SIG-M5 (cell line): ENCODE data around the gene C14orf93.
"Not testable (repeated sequence)": the region's sequence is repeated elsewhere in the genome, so short reads cannot be mapped to it uniquely, and the experiment has no call there.

ENCODE experiments used
- DNase-seq: peaks from one replicate; lab custom pipeline; 2025; lab: John Stamatoyannopoulos, UW

Gene C14orf93

DNA sequence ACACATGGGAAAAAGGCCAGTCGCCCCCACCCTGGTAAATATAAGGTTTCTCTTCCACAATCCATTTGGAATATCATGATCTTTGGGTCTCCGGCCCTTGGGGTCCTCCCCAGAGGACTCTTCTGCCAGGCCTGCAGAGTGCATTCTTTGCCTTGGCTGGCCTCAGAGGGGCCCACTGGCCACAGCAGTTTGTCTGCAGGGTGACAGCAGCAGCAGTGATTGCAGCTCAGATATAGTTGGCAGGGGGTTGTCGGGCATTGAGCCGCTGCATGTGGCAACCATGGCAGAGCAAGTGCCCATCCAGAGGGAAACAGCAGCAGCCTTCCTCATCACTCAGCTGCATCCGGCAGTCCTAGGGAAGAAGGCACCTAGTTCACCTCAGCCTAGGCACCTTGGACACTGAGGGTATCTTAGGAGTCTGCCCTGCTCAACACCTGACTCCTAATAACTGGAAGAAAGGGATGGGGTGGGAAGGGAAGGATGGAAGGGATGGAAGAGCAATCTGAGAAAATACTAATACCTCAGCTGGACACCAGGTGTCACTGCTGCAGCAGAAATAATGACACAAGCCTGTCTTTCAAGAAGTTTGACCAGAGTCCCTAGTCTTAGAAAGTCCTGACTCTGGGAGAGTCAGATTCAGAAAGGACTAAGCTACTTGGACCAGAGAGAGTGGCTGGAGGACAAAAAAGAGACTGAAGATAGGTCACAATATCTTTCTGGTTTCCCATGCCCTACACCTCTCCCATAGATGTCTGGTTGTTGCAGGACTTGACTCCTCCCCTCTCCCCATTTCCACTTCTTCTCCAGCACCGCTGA lies 36.5 kb downstream of the C14orf93 start:
- no peak for DNase-seq

DNA sequence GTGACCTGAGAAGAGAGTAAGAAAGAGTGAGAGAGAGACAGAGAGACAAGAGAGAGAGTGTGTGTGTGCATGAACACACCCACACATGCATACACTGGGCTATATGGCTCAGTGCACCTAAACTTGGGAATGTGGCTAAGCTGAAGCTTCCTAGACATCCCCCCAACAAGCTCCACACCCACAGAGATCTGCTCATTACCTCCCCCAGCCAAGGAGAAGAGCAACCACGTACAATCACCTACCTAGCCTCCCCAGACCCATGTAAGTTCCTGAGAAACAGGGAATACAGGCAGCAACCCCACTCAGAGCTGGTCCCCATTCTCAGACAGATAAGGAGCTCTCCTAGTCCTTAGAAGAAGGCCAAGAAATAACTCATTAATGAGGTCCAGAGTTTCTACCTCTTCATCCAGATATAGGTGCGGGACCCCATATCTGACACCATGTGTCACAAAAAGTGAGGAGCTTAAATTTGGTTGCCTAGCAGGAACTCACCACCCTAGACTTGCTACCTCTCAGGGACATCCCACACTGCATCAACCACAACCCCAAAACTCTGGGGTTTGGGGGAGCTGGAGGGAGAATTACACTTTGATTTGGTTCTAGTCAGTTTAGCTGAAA lies 37.5 kb downstream of the C14orf93 start:
- no peak for DNase-seq

GRCh38 chr14:22971152-22971551 lies 38.8 kb downstream of the C14orf93 start:
- no peak for DNase-seq

DNA sequence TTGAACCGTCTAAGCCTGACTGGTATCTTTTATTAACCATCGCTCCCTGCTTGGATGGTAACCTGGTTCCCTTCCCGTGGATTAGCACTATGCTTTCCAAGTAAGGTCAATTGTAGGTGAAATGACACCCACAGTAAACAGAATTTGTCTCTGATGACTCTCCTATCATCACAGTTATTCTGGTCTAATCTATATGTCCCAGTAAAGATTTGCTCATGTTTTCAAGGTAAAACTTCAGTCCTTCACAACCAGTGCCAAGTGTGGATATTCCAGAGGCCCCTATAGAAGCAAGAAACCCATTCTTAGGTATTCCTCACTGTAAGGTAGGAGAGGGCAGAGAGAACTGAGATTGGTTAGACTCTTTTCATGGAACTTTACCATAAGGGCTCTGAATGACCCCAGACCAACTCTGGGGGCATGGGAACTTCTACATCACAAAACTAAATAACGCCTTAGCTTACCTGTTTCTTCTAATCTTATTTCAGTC lies 43.1 kb downstream of the C14orf93 start:
- no peak for DNase-seq

GRCh38 chr14:22965916-22966782 lies 43.8 kb downstream of the C14orf93 start:
- not testable (repeated sequence) for DNase-seq

- no peak for DNase-seq
Measured at GRCh38 chr14:22962061-22962676, 47.8 kb downstream of the C14orf93 start.

DNA sequence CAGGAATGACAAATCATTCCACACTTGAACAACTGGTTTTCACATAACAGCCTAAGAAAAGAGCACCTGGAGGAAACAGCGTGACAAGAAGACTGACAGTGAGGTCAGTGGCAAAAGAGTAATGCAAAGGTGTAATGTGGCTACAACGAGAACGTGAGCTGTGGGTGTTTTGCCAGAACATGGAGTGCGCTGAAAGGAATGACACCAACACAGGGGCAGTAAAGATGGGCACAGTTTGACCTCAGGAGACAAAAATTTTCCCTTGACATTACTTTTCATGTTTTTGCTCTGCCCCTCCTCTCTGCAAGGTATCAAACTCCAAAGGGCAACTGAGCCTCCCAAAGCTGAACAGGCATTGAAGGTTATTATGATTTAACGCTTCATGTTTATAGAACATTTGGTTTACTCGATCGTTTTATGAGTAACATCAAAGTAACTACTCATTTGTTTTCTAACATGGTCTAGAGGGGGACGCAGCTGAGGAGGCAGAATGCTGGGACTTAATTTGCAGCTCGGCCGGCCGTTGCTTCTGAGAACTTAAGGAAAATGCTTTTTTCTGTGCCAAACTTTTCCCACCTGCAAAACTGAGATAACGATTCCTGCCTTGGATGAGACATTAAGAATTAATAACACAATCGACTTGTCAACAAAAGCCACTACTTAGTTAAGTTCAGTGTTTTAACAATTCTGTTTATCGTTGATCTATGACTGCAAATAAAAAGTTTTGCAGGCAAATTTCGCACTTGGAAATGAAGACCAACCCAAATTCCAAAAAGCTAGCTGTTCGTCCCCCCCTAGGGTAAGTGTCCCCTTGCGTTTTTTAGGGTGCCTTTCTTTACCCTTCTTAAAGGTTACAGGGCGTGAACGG lies 54.0 kb downstream of the C14orf93 start:
- no peak for DNase-seq

DNA sequence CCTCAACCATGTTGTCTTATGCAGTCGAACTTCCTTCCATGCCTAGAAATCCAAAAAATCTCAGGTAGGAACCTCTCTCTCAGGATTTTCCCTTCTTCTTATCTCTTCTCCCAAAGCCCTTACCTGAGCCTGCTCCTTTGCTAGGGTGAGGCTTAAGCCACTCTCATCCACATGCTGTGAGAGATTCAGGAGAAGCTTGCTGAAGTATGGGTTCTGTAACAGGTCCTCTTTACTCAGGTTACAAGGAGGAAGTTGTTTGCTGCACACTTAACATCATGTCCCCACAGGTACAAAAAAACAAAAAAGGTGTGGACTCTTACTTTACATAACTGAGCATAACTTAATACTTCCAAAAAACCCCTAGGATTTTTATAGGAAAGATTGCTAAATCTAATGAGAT lies 57.5 kb downstream of the C14orf93 start:
- DNase-seq = no peak

DNA sequence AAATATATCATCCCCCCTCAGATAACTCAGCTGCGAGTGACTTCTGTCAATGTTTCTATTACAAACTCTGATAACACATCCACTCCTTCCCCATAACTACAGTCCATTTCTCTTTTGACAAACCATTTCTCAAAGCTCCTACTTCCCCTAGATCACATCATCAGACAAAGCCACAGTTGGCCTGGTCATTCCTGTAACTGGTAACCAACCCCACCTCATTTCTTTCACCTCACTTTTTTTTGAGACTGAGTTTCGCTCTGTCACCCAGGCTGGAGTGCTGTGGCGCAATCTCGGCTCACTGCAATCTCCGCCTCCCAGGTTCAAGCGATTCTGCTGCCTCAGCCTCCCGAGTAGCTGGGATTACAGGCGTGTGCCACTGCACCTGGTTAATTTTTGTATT lies 58.1 kb downstream of the C14orf93 start:
- not testable (repeated sequence) for DNase-seq

GRCh38 chr14:22945642-22946041 lies 64.3 kb downstream of the C14orf93 start:
- no peak for DNase-seq

- no peak for DNase-seq
Measured at GRCh38 chr14:22939684-22940083, 70.3 kb downstream of the C14orf93 start.
